K562 (cell line): ENCODE results near the gene PCBD1. TPM values are rescaled to one million over a fixed set of nuclear protein-coding genes. Genes with fewer than 3 reads are reported as not detected.

Experiments
- ARHGAP35 ChIP-seq: fragments of 450-650 bp; IDR thresholded peaks from 2 replicates; pipeline ENCODE4 v1.6.1; 2018; ENCODE audit not compliant: partially characterized antibody
- EP400 ChIP-seq: fragments of 450-650 bp; IDR thresholded peaks from 2 replicates; pipeline ENCODE4 v1.6.1; 2017; ENCODE audit warnings: antibody characterized with exemption, mild to moderate bottlenecking, moderate library complexity
- ETV6 ChIP-seq, 3 experiments: fragments of 150-350 bp in 1 of 3; sonication (generic) in 1 of 3; formaldehyde crosslinking in 1 of 3; IDR thresholded peaks; 2 replicates each; pipeline versions ENCODE4 v1.6.1 to v1.8.0; 2014 to 2022; ENCODE audit warnings: borderline replicate concordance in 2 of 3, low read depth in 2 of 3, antibody characterized with exemption in 1 of 3, low read length in 1 of 3, mild to moderate bottlenecking in 1 of 3, missing genetic modification reagents in 1 of 3
- JUN ChIP-seq, 2 experiments: sonication (generic) in 1 of 2; formaldehyde crosslinking in 1 of 2; IDR thresholded peaks; 2 replicates each; pipeline versions ENCODE4 v1.6.1 to v1.8.0; 2012 to 2022; ENCODE audit warnings: borderline replicate concordance in 2 of 2, mild to moderate bottlenecking in 2 of 2, improper control_type of control experiment in 1 of 2, low read depth in 1 of 2, low read length in 1 of 2, missing genetic modification reagents in 1 of 2
- KAT2B ChIP-seq: IDR thresholded peaks from one replicate; pipeline ENCODE4 v1.6.1; 2012; ENCODE audit warnings: low read depth, mild to moderate bottlenecking, control low read depth, inconsistent platforms, low read length, moderate library complexity
- KLF16 ChIP-seq: IDR thresholded peaks from 2 replicates; pipeline ENCODE4 v1.6.1; 2016; ENCODE audit warnings: antibody characterized with exemption
- MED1 ChIP-seq: sonication (generic); formaldehyde crosslinking; IDR thresholded peaks from 2 replicates; pipeline ENCODE4 v1.8.1; 2023; ENCODE audit warnings: missing genetic modification reagents, borderline replicate concordance
- MEF2A ChIP-seq: IDR thresholded peaks from 2 replicates; pipeline ENCODE4 v1.6.1; 2011; ENCODE audit warnings: low read depth, mild to moderate bottlenecking, low read length, moderate library complexity; ENCODE audit not compliant: control insufficient read depth
- MEIS2 ChIP-seq: fragments of 450-650 bp; IDR thresholded peaks from 2 replicates; pipeline ENCODE4 v1.6.1; 2014; ENCODE audit warnings: mild to moderate bottlenecking; ENCODE audit not compliant: partially characterized antibody
- MTA2 ChIP-seq: fragments of 450-650 bp; IDR thresholded peaks from 2 replicates; pipeline ENCODE4 v1.6.1; 2016; ENCODE audit warnings: low read depth
- MYC ChIP-seq, 2 experiments: fragments of 250-450 bp in 1 of 2; sonication (Bioruptor Pico) in 1 of 2; IDR thresholded peaks; 2 replicates each; pipeline versions ENCODE4 v1.5.1 to v1.6.1; 2012 to 2021; ENCODE audit warnings: low read depth in 2 of 2, borderline replicate concordance in 1 of 2, improper control_type of control experiment in 1 of 2, low read length in 1 of 2, mild to moderate bottlenecking in 1 of 2, moderate library complexity in 1 of 2
- POLR2B ChIP-seq: fragments of 450-650 bp; IDR thresholded peaks from 2 replicates; pipeline ENCODE4 v1.6.1; 2018; ENCODE audit warnings: low read depth; ENCODE audit not compliant: partially characterized antibody
- RNF2 ChIP-seq: sonication (generic); IDR thresholded peaks from 2 replicates; pipeline ENCODE4 v1.6.1; 2016
- SMARCA5 ChIP-seq: fragments of 450-650 bp; IDR thresholded peaks from 2 replicates; pipeline ENCODE4 v1.6.1; 2016
- SMC3 ChIP-seq: conservative IDR thresholded peaks from 2 replicates; pipeline ENCODE4 v1.6.1; 2011; ENCODE audit warnings: low read depth, low read length, improper control_type of control experiment; ENCODE audit not compliant: insufficient read depth
- SRSF1 ChIP-seq: fragments of 200-400 bp; formaldehyde crosslinking; IDR thresholded peaks from 2 replicates; pipeline ENCODE4 v1.6.1; 2017; ENCODE audit warnings: mild to moderate bottlenecking, low read depth, low read length, moderate library complexity
- ZC3H11A ChIP-seq: IDR thresholded peaks from 2 replicates; pipeline ENCODE4 v1.6.1; 2012; ENCODE audit warnings: low read depth, low read length, improper control_type of control experiment
- ZNF23 ChIP-seq: fragments of 250-450 bp; sonication (Bioruptor Pico); IDR thresholded peaks from 2 replicates; pipeline ENCODE4 v1.4.0; 2020; ENCODE audit warnings: mild to moderate bottlenecking
- polyA plus RNA-seq, 8 experiments: library from polyadenylated mRNA; depleted of rRNA in 4 of 8; stranded (reverse) in 5 of 8; unstranded in 3 of 8; fragments of >200 nt; fragmentation: Nextera tagmentation in 2 of 8; fragmentation: Illumina TruSeq in 1 of 8; extraction: Ambion mirVana in 2 of 8; extraction: Trizol in 1 of 8; gene quantifications; 2 replicates each; pipeline versions ENCODE4 v1.2.1 to v1.2.3, GENCODE V29; 2011 to 2014; ENCODE audit warnings: inconsistent platforms in 1 of 8, missing spikeins in 1 of 8
- total RNA-seq, 7 experiments: library from RNA; depleted of rRNA in 6 of 7; stranded (reverse); fragments of >200 nt in 6 of 7; fragmentation: Illumina TruSeq in 2 of 7; extraction: Trizol in 2 of 7; gene quantifications; 2 replicates each; pipeline versions ENCODE4 v1.2.1 to v1.2.3, GENCODE V29; 2011 to 2021; ENCODE audit warnings: low replicate concordance in 1 of 7
- TF ChIP-seq, protein P1 (sequence below): fragments of 250-450 bp; sonication (Bioruptor Pico); IDR thresholded peaks from 2 replicates; pipeline ENCODE4 v1.9.0; 2021; ENCODE audit warnings: mild to moderate bottlenecking
- TF ChIP-seq, protein P2 (sequence below), 2 experiments: fragments of 450-650 bp in 1 of 2; sonication (generic) in 1 of 2; formaldehyde crosslinking; conservative IDR thresholded peaks; 2 replicates each; pipeline versions ENCODE4 v1.4.0 to v1.8.1; 2020 to 2022; ENCODE audit warnings: mild to moderate bottlenecking in 1 of 2, missing genetic modification reagents in 1 of 2
- TF ChIP-seq, protein P3 (sequence below), 3 experiments: IDR thresholded peaks in 2 of 3; conservative IDR thresholded peaks in 1 of 3; 2 replicates each; pipeline ENCODE4 v1.5.1; 2011 to 2012; ENCODE audit warnings: low read length in 3 of 3, mild to moderate bottlenecking in 3 of 3, control low read depth in 2 of 3, improper control_type of control experiment in 1 of 3, inconsistent platforms in 1 of 3, low read depth in 1 of 3, mixed read lengths in 1 of 3, moderate library complexity in 1 of 3; ENCODE audit not compliant: insufficient read depth in 2 of 3

PCBD1 gene
- total and polyA plus RNA-seq, 9 of the 15 experiments (the other 6 are each of a cell fraction or from before 2014, with no cell fraction given) = 14.6 to 109 (median 57.0) TPM

DNA sequence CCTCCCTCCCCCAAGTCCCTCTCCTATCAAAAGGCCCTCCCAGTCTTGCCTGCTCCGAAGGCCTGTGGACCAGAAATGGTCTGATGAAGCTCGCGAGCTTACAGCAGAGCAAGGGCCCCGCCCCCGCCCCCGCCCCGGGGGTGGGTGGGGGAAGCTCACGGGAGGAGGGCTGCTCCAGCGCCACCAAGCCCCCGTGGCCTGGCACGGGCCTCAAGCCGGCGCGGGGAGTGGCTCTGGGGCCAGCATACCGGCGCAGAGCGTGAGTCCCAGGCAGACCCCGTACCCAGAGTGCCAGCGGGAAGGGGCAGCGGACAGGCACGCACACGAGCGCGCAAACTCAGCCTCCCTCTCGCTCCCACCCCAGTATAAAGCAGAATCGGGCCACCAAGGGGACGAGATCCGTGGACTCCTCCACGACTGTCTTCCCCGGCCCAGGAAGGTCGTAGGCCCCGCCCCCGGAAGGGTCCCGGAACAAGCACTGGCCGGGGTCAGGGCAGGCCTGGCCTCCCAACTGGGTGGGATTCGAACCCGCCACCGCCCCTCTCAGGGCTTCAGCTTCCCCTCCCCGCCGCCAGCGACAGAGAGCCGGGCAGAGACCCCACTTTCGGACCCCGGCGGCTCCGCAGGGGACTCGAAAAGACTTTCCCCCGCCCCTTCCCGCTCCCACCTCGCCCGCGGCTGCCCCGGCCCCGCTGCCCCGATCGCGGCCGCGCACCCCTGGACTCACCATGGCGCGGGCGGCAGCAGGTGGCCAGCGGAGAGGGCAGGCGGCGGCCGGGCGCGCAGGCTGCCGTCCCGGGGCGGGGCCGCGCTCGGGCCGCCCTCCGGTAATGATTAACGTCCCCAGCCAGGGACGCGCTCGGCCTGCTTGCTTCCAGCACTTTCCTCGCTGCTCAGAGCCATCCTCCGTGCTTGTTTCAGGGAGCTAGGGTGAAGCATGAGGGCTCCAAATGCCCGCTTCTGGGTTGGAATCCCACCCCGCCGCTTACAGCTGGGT is at the start of gene PCBD1 (continued):
- TF ChIP-seq ETV6 (IDR thresholded peaks at IDR 0.05; ENCODE audit: borderline replicate concordance in 1 of 2, low read depth in 2 of 2, low read length in 1 of 2) (no peak), ETV6 (CRISPR knock-in tag; IDR thresholded peaks at IDR 0.05; ENCODE audit: borderline replicate concordance) (no peak), POLR2B (peak; percentile 53), MEF2A (no peak), MTA2 (no peak), MED1 (CRISPR knock-in tag) (no peak), RNF2 (no peak), MEIS2 (peak; percentile 94), ARHGAP35 (no peak), SRSF1 (0 out of 2 replicates have a peak, but pooled peaks have one; percentile 62), SMARCA5 (no peak), KLF16 (no peak), ZC3H11A (no peak), JUN (IDR thresholded peaks at IDR 0.05; ENCODE audit: borderline replicate concordance, low read depth, low read length) (no peak), JUN (CRISPR knock-in tag; IDR thresholded peaks at IDR 0.05; ENCODE audit: borderline replicate concordance) (no peak), KAT2B (no peak), SMC3 (no peak), MYC (IDR thresholded peaks at IDR 0.05; ENCODE audit: low read depth, low read length) (peak; percentile 44), MYC (CRISPR knock-in tag; IDR thresholded peaks at IDR 0.05; ENCODE audit: borderline replicate concordance, low read depth) (peak; percentile 58; the same call in 1 of the 2 replicates), ZNF23 (no peak), EP400 (no peak)
- TF ChIP-seq, protein P1, sequence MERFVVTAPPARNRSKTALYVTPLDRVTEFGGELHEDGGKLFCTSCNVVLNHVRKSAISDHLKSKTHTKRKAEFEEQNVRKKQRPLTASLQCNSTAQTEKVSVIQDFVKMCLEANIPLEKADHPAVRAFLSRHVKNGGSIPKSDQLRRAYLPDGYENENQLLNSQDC (CRISPR knock-in tag) = no peak
- TF ChIP-seq, protein P2, sequence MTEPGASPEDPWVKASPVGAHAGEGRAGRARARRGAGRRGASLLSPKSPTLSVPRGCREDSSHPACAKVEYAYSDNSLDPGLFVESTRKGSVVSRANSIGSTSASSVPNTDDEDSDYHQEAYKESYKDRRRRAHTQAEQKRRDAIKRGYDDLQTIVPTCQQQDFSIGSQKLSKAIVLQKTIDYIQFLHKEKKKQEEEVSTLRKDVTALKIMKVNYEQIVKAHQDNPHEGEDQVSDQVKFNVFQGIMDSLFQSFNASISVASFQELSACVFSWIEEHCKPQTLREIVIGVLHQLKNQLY (CRISPR knock-in tag; conservative IDR thresholded peaks at IDR 0.05) = no peak; a peak in 1 of 4 replicates
- TF ChIP-seq, protein P3, sequence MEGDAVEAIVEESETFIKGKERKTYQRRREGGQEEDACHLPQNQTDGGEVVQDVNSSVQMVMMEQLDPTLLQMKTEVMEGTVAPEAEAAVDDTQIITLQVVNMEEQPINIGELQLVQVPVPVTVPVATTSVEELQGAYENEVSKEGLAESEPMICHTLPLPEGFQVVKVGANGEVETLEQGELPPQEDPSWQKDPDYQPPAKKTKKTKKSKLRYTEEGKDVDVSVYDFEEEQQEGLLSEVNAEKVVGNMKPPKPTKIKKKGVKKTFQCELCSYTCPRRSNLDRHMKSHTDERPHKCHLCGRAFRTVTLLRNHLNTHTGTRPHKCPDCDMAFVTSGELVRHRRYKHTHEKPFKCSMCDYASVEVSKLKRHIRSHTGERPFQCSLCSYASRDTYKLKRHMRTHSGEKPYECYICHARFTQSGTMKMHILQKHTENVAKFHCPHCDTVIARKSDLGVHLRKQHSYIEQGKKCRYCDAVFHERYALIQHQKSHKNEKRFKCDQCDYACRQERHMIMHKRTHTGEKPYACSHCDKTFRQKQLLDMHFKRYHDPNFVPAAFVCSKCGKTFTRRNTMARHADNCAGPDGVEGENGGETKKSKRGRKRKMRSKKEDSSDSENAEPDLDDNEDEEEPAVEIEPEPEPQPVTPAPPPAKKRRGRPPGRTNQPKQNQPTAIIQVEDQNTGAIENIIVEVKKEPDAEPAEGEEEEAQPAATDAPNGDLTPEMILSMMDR (IDR thresholded peaks at IDR 0.05 in 2 of 3, conservative IDR thresholded peaks at IDR 0.05 in 1 of 3; ENCODE audit: insufficient read depth in 2 of 3, low read depth in 1 of 3, low read length in 3 of 3) = no peak
